Keratinocyte (primary cell): ENCODE results near the gene ZBED4. TPM values are rescaled to one million over a fixed set of nuclear protein-coding genes. Genes with fewer than 3 reads are reported as not detected.

Experiments
- DNase-seq: peaks from one replicate; pipeline ENCODE4 v3.0.0-alpha.2; 2011; ENCODE audit warnings: low read depth, missing footprints, low spot score
- FAIRE-seq: peaks from 2 replicates; lab custom pipeline; 2011; peaks lifted over from hg19 to GRCh38; lab: Jason Lieb, UNC
- H2AFZ ChIP-seq: 2 replicates; pipeline ENCODE4 v1.6.0; 2012; ENCODE audit warnings: low read length, control low read depth, inconsistent platforms; ENCODE audit not compliant: control insufficient read depth
- H3K27ac ChIP-seq: 2 replicates; pipeline ENCODE4 v1.5.1; 2011; ENCODE audit warnings: low read length; ENCODE audit not compliant: control insufficient read depth, insufficient read depth
- H3K27me3 ChIP-seq: 3 replicates; pipeline ENCODE4 v1.6.0; 2011; ENCODE audit warnings: low read length; ENCODE audit not compliant: control insufficient read depth, insufficient read depth; ENCODE audit errors: extremely low read depth
- H3K36me3 ChIP-seq, 2 experiments: 2 replicates in 1 of 2; 3 replicates in 1 of 2; pipeline ENCODE4 v1.5.1; 2011; ENCODE audit warnings: low read length in 2 of 2, mild to moderate bottlenecking in 1 of 2; ENCODE audit not compliant: control insufficient read depth in 2 of 2, insufficient read depth in 2 of 2; ENCODE audit errors: extremely low read depth in 1 of 2
- H3K4me1 ChIP-seq: 3 replicates; pipeline ENCODE4 v1.5.1; 2011; ENCODE audit warnings: low read length; ENCODE audit not compliant: control insufficient read depth, insufficient read depth; ENCODE audit errors: extremely low read depth
- H3K4me2 ChIP-seq: 3 replicates; pipeline ENCODE4 v1.6.0; 2011; ENCODE audit warnings: low read depth, low read length; ENCODE audit not compliant: control insufficient read depth, insufficient read depth; ENCODE audit errors: extremely low read depth
- H3K4me3 ChIP-seq, 3 experiments: fragments of 200-600 bp in 1 of 3; sonication (generic) in 1 of 3; 2 replicates in 2 of 3; 3 replicates in 1 of 3; pipeline ENCODE4 v1.5.1; 2011 to 2016; ENCODE audit warnings: low read length in 3 of 3, mild to moderate bottlenecking in 3 of 3, control low read depth in 2 of 3, inconsistent platforms in 1 of 3, low read depth in 1 of 3, mixed read lengths in 1 of 3, mixed run types in 1 of 3, moderate library complexity in 1 of 3; ENCODE audit not compliant: control insufficient read depth in 2 of 3, insufficient read depth in 2 of 3; ENCODE audit errors: extremely low read depth in 1 of 3
- H3K79me2 ChIP-seq: 2 replicates; pipeline ENCODE4 v1.6.0; 2012; ENCODE audit warnings: low read length; ENCODE audit not compliant: control insufficient read depth, insufficient read depth
- H3K9ac ChIP-seq: 3 replicates; pipeline ENCODE4 v1.6.0; 2011; ENCODE audit warnings: low read length; ENCODE audit not compliant: control insufficient read depth, insufficient read depth; ENCODE audit errors: extremely low read depth
- H3K9me1 ChIP-seq: 3 replicates; pipeline ENCODE4 v1.6.0; 2011; ENCODE audit warnings: low read length; ENCODE audit not compliant: control insufficient read depth, insufficient read depth; ENCODE audit errors: extremely low read depth
- H3K9me3 ChIP-seq: 2 replicates; pipeline ENCODE4 v1.5.1; 2012; ENCODE audit warnings: low read depth, low read length; ENCODE audit not compliant: control insufficient read depth
- H4K20me1 ChIP-seq: 3 replicates; pipeline ENCODE4 v1.6.0; 2011; ENCODE audit warnings: low read length; ENCODE audit not compliant: control insufficient read depth, insufficient read depth; ENCODE audit errors: extremely low read depth
- CTCF ChIP-seq, 3 experiments: IDR thresholded peaks in 1 of 3; conservative IDR thresholded peaks in 1 of 3; optimal IDR thresholded peaks in 1 of 3; 2 replicates in 2 of 3; 3 replicates in 1 of 3; pipeline versions ENCODE3 to v1.5.1; 2011; ENCODE audit warnings: low read length in 3 of 3, mild to moderate bottlenecking in 3 of 3, moderate library complexity in 2 of 3, control low read depth in 1 of 3, inconsistent platforms in 1 of 3; ENCODE audit not compliant: insufficient read depth in 2 of 3; ENCODE audit errors: extremely low read depth in 1 of 3
- EZH2 ChIP-seq: IDR thresholded peaks from one replicate; pipeline ENCODE4 v1.6.1; 2012; ENCODE audit warnings: inconsistent platforms, mild to moderate bottlenecking, low read length, moderate library complexity
- dilution Hi-C: fragments of 300-500 bp; cut with MboI; formaldehyde crosslinking; loops from one replicate; pipeline ENCODE4 v1.7.0; 2020; ENCODE audit warnings: low sequenced_read_pairs; ENCODE audit not compliant: extremely low pct_ligation_motif_present
- polyA plus RNA-seq, 5 experiments: library from polyadenylated mRNA; depleted of rRNA in 3 of 5; stranded (reverse) in 3 of 5; stranded (forward) in 1 of 5; unstranded in 1 of 5; fragments of >200 nt; gene quantifications; 1 replicate in 1 of 5; 2 replicates in 3 of 5; 3 replicates in 1 of 5; pipeline versions ENCODE4 v1.2.1 to v1.2.3, GENCODE V29; 2011 to 2012; ENCODE audit warnings: missing spikeins in 2 of 5, low read depth in 1 of 5, low replicate concordance in 1 of 5

The ZBED4 gene
- polyA plus RNA-seq, 1 donor (not counting 4 experiments of a cell fraction or from before 2014, with no cell fraction given) = 7.1 TPM

GRCh38 chr22:49856343-49856742, 2.7 kb downstream of the ZBED4 start:
- Histone ChIP-seq H3K27me3 (no peaks in the 10 kb centered on the region), H3K9ac (no peak overlapping the region), H3K4me1 (peaks cover 13% of the 10 kb centered on the region), H3K79me2 (peaks cover 70% of the 10 kb centered on the region), H2AFZ (no peak overlapping the region), H3K27ac (no peak overlapping the region), H3K9me1 (peaks cover 7% of the 10 kb centered on the region), H3K36me3 (peaks cover 1 to 4% of the 10 kb centered on the region in 2 experiments), H3K4me3 (no peak overlapping the region), H4K20me1 (peaks cover 6% of the 10 kb centered on the region), H3K9me3 (no peaks in the 10 kb centered on the region), H3K4me2 (no peak overlapping the region)
- DNase-seq (no peak), FAIRE-seq (no peak)
- TF ChIP-seq CTCF (optimal IDR thresholded peaks at IDR 0.05 in 1 of 3, IDR thresholded peaks at IDR 0.05 in 1 of 3, conservative IDR thresholded peaks at IDR 0.05 in 1 of 3; ENCODE audit: extremely low read depth in 1 of 3, insufficient read depth in 2 of 3, low read length in 3 of 3) = no peak
- dilution Hi-C loops = no loop called here

- Histone ChIP-seq H3K27me3 (no peaks in the 10 kb centered on the region), H3K4me1 (peaks cover 13% of the 10 kb centered on the region), H3K4me3 (no peak overlapping the region), H3K27ac (no peak overlapping the region), H4K20me1 (peaks cover 10% of the 10 kb centered on the region), H3K79me2 (peaks cover 76% of the 10 kb centered on the region), H3K36me3 (peaks cover 1 to 4% of the 10 kb centered on the region in 2 experiments), H3K9me1 (peaks cover 7% of the 10 kb centered on the region), H3K9me3 (no peaks in the 10 kb centered on the region), H3K9ac (no peak overlapping the region), H3K4me2 (no peak overlapping the region), H2AFZ (no peak overlapping the region)
- DNase-seq = no peak
- TF ChIP-seq CTCF (optimal IDR thresholded peaks at IDR 0.05 in 1 of 3, IDR thresholded peaks at IDR 0.05 in 1 of 3, conservative IDR thresholded peaks at IDR 0.05 in 1 of 3; ENCODE audit: extremely low read depth in 1 of 3, insufficient read depth in 2 of 3, low read length in 3 of 3) (no peak), EZH2 (no peak)
- FAIRE-seq = no peak
- dilution Hi-C loops = no loop called here
These were observed 3.3 kb downstream of the ZBED4 start for GRCh38 chr22:49856766-49857618.
